Endothelial cell of umbilical vein (primary cell): ENCODE data around the gene GABBR2. TPM values are rescaled to one million over a fixed set of nuclear protein-coding genes. Genes with fewer than 3 reads are reported as not detected.

Experiments used
- BruUV-seq: library from RNA; stranded (reverse); fragments of 400-500 nt; replicated peaks from 2 replicates; lab custom pipeline; 2021; lab: Mats Ljungman, UMichigan
- CTCF ChIA-PET: fragments of 300-600, 350-600 bp; sonication (Branson Sonifier 250); formaldehyde crosslinking; loops from one replicate; lab custom pipeline; 2021; ENCODE audit warnings: antibody characterized with exemption, inconsistent platforms; lab: Charles Lee
- POLR2A ChIA-PET: fragments of 300-600, 350-600 bp; sonication (Branson Sonifier 250); formaldehyde crosslinking; loops from one replicate; lab custom pipeline; 2021; ENCODE audit warnings: antibody characterized with exemption, inconsistent platforms; lab: Charles Lee
- DNase-seq: peaks from one replicate; pipeline ENCODE4 v3.0.0-alpha.2; 2011; ENCODE audit warnings: low read depth, low spot score
- FAIRE-seq: peaks from 2 replicates; lab custom pipeline; 2011; peaks lifted over from hg19 to GRCh38; lab: Jason Lieb, UNC
- H2AFZ ChIP-seq: 2 replicates; pipeline ENCODE4 v1.6.0; 2012; ENCODE audit warnings: low read depth, low read length, control low read depth, inconsistent platforms
- H3K27ac ChIP-seq: 2 replicates; pipeline ENCODE4 v1.5.1; 2011; ENCODE audit warnings: low read depth, mild to moderate bottlenecking, control low read depth, low read length, moderate library complexity; ENCODE audit not compliant: insufficient read depth
- H3K27me3 ChIP-seq, 2 experiments: 2 replicates each; pipeline versions ENCODE4 v1.6.0 to v1.6.1; 2011; ENCODE audit warnings: low read length in 2 of 2, mixed read lengths in 1 of 2; ENCODE audit not compliant: control insufficient read depth in 2 of 2, insufficient read depth in 2 of 2
- H3K36me3 ChIP-seq, 2 experiments: 2 replicates in 1 of 2; 3 replicates in 1 of 2; pipeline ENCODE4 v1.5.1; 2011; ENCODE audit warnings: low read length in 2 of 2, mild to moderate bottlenecking in 1 of 2, moderate library complexity in 1 of 2; ENCODE audit not compliant: control insufficient read depth in 2 of 2, insufficient read depth in 2 of 2; ENCODE audit errors: extremely low read depth in 1 of 2
- H3K4me1 ChIP-seq: 3 replicates; pipeline ENCODE4 v1.5.1; 2011; ENCODE audit warnings: mild to moderate bottlenecking, low read length; ENCODE audit not compliant: control insufficient read depth, insufficient read depth; ENCODE audit errors: extremely low read depth
- H3K4me2 ChIP-seq: 2 replicates; pipeline ENCODE4 v1.6.1; 2011; ENCODE audit warnings: low read length, control low read depth, mixed read lengths; ENCODE audit not compliant: insufficient read depth
- H3K4me3 ChIP-seq, 3 experiments: fragments of 200-600 bp in 1 of 3; sonication (generic), shearing (Covaris generic) in 1 of 3; replicated peaks in 1 of 3; 2 replicates each; pipeline ENCODE4 v1.5.1; 2011 to 2016; ENCODE audit warnings: control low read depth in 3 of 3, low read length in 3 of 3, mild to moderate bottlenecking in 2 of 3, inconsistent platforms in 1 of 3, low read depth in 1 of 3, moderate library complexity in 1 of 3; ENCODE audit not compliant: insufficient read depth in 1 of 3
- H3K79me2 ChIP-seq: 2 replicates; pipeline ENCODE4 v1.6.0; 2012; ENCODE audit warnings: low read length, inconsistent platforms; ENCODE audit not compliant: control insufficient read depth, insufficient read depth
- H3K9ac ChIP-seq: replicated peaks from 2 replicates; pipeline ENCODE3; 2011; ENCODE audit warnings: low read length, control low read depth; ENCODE audit not compliant: insufficient read depth; ENCODE audit errors: extremely low read depth
- H3K9me1 ChIP-seq: replicated peaks from 3 replicates; pipeline ENCODE4 v1.6.0; 2011; ENCODE audit warnings: mild to moderate bottlenecking, low read length; ENCODE audit not compliant: control insufficient read depth, insufficient read depth; ENCODE audit errors: extremely low read depth
- H3K9me3 ChIP-seq: replicated peaks from 2 replicates; pipeline ENCODE4 v1.5.1; 2012; ENCODE audit warnings: low read length, inconsistent platforms; ENCODE audit not compliant: control insufficient read depth, insufficient read depth
- H4K20me1 ChIP-seq: replicated peaks from 2 replicates; pipeline ENCODE3; 2011; ENCODE audit warnings: mild to moderate bottlenecking, low read length; ENCODE audit not compliant: control insufficient read depth, insufficient read depth; ENCODE audit errors: extremely low read depth
- FOS ChIP-seq: IDR thresholded peaks from 2 replicates; pipeline ENCODE4 v1.6.1; 2011; ENCODE audit warnings: mild to moderate bottlenecking, low read length, moderate library complexity, borderline replicate concordance; ENCODE audit not compliant: insufficient read depth
- GATA2 ChIP-seq: IDR thresholded peaks from 2 replicates; pipeline ENCODE4 v1.7.0; 2011; ENCODE audit warnings: low read depth, mild to moderate bottlenecking, moderate library complexity, mixed read lengths, low read length; ENCODE audit not compliant: insufficient read length, insufficient read depth
- JUN ChIP-seq: IDR thresholded peaks from 2 replicates; pipeline ENCODE4 v1.6.1; 2011; ENCODE audit warnings: borderline replicate concordance, low read depth; ENCODE audit not compliant: insufficient read length, insufficient read depth
- MAX ChIP-seq: IDR thresholded peaks from 2 replicates; pipeline ENCODE4 v1.6.1; 2011; ENCODE audit not compliant: insufficient read depth, insufficient read length
- MYC ChIP-seq: IDR thresholded peaks from one replicate; pipeline ENCODE4 v1.6.1; 2011; ENCODE audit warnings: mild to moderate bottlenecking, low read depth, low read length
- dilution Hi-C: fragments of 300-500 bp; cut with MboI; formaldehyde crosslinking; loops from one replicate; pipeline ENCODE4 v1.15.0; 2019; ENCODE audit warnings: low sequenced_read_pairs; ENCODE audit not compliant: extremely low pct_ligation_motif_present
- intact Hi-C: fragments of 100-400 bp; cut with micrococcal nuclease; formaldehyde crosslinking; loops from one replicate; pipeline ENCODE4 v1.10.0; 2022
- polyA plus RNA-seq, 4 experiments: library from polyadenylated mRNA; depleted of rRNA in 3 of 4; stranded (reverse) in 3 of 4; unstranded in 1 of 4; fragments of >200 nt; gene quantifications; 2 replicates each; pipeline versions ENCODE4 v1.2.1 to v1.2.3, GENCODE V29; 2011 to 2012; ENCODE audit warnings: missing spikeins in 1 of 4
- total RNA-seq: library from RNA; stranded (reverse); gene quantifications from 2 replicates; pipeline ENCODE4 v1.2.3, GENCODE V29; 2021

Gene GABBR2
- total and polyA plus RNA-seq, 2 donors (not counting 3 experiments of a cell fraction or from before 2014, with no cell fraction given): 1.1 to 9.2 TPM

DNA sequence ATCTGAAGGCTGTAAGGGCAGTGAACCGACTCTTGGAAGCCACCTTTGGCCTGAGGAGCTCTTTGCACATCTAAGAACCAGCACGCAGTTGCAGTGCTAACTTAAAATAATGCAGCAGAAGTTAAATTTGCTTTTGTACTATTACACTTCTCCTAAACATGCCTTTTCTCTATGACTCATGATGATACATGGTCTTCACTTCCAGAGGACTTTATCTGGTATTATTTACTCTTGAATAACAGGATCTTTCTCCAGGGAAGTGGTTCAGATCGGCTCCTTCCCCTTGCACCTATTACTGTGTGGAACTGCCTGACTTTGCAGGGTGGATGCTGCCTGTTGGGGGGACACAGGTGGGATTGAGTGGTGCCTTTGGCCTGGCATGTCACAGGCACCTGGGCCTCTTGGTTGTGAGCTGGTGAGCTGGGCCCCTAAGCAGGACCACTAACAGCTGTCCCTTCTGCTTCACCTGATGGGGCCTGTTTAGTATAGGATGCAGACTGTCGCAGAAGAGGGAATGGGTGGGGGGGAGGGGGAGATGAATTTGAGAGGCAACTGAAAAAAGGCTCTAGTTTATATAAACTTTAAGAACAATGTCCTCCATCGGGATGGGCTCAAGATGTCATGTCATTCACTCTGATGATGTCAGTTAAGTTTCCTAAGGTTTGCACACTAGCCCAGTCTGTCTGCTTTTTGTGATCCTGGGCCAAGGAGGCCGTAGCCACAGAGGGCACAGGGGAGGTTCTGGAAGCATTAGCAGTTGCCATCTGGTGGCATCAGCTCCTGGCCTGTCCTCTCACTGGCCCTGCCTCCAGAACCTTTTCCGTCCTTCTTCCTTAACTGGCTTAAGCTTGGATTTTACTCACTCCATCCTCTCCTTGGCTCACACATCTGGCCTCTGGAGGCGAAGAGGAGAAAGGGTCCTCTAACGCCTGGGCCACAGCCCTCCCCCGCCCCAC is 33.9 kb upstream of the GABBR2 start:
- ChIA-PET CTCF (interaction anchor here (1.0 kb wide), 1 partner anchor 32 kb away, joined by 3 read pairs; no protein-coding TSS in a partner anchor), POLR2A (no interaction called here)
- Histone ChIP-seq H3K36me3 (peaks cover 3 to 4% of the 10 kb centered on the region in 2 experiments), H3K4me2 (no peak overlapping the region), H3K27me3 (no peaks in the 10 kb centered on the region), H3K4me3 (no peak overlapping the region), H3K79me2 (no peaks in the 10 kb centered on the region), H3K9me1 (no peaks in the 10 kb centered on the region), H3K27ac (no peak overlapping the region), H4K20me1 (no peaks in the 10 kb centered on the region), H3K9me3 (no peaks in the 10 kb centered on the region), H3K9ac (no peak overlapping the region), H2AFZ (no peak overlapping the region), H3K4me1 (no peaks in the 10 kb centered on the region)
- intact Hi-C loops (no loop called here), dilution Hi-C loops (no loop called here)
- TF ChIP-seq JUN: no peak
- no peak for TF ChIP-seq MYC
- peak; percentile 60 for TF ChIP-seq FOS
- peak; percentile 12 for FAIRE-seq
- no peak for DNase-seq
- no TSS peak for BruUV-seq

DNA sequence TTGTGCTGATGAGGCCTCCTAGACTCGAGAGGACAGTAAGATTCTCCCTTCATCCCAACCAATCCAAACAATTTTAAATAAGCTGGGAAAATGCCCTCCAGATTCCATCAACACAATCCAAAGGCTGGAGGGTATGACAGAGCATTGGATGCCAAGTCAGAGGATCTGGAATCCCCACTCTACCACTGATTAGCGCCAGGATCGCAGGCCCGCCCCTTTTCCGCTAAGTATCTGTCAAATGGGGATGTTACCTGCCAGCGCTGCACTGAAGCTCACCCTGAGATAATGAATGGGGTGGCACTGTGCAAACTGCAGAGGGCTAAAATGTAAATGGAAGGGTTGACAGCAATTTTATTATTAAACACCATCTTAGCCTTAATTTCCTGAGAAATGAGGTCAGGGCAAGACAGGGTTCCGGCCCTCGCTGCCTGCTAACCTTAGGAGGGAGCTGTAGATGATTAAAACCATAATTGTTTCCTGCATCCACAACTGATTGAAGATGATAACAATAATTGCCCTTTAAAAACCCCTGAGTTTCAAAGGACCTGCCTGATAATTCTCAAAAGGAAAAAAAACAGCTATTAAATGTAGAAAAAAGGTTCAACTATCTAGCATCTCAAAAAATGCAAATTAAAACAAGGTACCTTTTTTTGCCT is 31.6 kb upstream of the GABBR2 start:
- intact Hi-C loops: no loop called here

More for the DNA sequence above, 31.6 kb upstream of the GABBR2 start:
- Histone ChIP-seq H3K4me3 (no peak overlapping the region), H3K79me2 (no peaks in the 10 kb centered on the region), H3K9ac (no peak overlapping the region), H3K9me1 (no peaks in the 10 kb centered on the region), H2AFZ (no peak overlapping the region), H3K4me1 (no peaks in the 10 kb centered on the region), H3K27me3 (no peaks in the 10 kb centered on the region), H3K9me3 (no peaks in the 10 kb centered on the region), H3K27ac (no peak overlapping the region), H3K4me2 (no peak overlapping the region), H3K36me3 (peaks cover 2 to 4% of the 10 kb centered on the region in 2 experiments), H4K20me1 (no peaks in the 10 kb centered on the region)
- TF ChIP-seq MAX (no peak), GATA2 (peak; percentile 77)
- FAIRE-seq (peak; percentile 70), DNase-seq (peak; percentile 10)
- POLR2A ChIA-PET: no interaction called here
- dilution Hi-C loops: no loop called here
- CTCF ChIA-PET: interaction anchor here (0.6 to 1.5 kb wide), 3 partner anchors 17 to 424 kb away, joined by 3 to 6 read pairs (median 3); no protein-coding TSS in a partner anchor
- no TSS peak for BruUV-seq
